ENCODE data around the gene ATF3.

The ATF3 gene

DNA sequence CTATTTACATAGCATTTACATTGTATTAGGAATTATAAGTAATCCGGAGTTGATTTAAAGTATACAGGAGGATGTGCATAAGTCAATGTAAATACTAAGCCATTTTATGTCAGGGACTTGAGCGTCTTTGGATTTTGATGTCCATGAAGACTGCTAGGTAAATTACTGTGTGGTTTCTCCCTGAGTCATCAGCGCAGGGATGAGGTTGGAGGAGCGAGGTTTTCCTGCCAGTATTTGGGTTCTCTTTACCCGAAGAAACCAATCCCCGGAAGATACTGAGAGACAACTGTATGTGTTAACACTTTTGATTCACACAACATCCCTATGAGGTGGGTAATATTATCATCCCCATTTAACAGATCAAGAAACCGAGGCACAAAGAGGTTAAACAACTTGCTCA lies 61.7 kb downstream of the ATF3 start:
- TF ChIP-seq, protein P1, sequence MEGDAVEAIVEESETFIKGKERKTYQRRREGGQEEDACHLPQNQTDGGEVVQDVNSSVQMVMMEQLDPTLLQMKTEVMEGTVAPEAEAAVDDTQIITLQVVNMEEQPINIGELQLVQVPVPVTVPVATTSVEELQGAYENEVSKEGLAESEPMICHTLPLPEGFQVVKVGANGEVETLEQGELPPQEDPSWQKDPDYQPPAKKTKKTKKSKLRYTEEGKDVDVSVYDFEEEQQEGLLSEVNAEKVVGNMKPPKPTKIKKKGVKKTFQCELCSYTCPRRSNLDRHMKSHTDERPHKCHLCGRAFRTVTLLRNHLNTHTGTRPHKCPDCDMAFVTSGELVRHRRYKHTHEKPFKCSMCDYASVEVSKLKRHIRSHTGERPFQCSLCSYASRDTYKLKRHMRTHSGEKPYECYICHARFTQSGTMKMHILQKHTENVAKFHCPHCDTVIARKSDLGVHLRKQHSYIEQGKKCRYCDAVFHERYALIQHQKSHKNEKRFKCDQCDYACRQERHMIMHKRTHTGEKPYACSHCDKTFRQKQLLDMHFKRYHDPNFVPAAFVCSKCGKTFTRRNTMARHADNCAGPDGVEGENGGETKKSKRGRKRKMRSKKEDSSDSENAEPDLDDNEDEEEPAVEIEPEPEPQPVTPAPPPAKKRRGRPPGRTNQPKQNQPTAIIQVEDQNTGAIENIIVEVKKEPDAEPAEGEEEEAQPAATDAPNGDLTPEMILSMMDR (IDR thresholded peaks at IDR 0.05; ENCODE audit: low read depth, low read length): no peak
- TF ChIP-seq MYC (IDR thresholded peaks at IDR 0.05; ENCODE audit: low read depth, low read length): no peak
- TF ChIP-seq, protein P2, sequence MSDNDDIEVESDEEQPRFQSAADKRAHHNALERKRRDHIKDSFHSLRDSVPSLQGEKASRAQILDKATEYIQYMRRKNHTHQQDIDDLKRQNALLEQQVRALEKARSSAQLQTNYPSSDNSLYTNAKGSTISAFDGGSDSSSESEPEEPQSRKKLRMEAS (IDR thresholded peaks at IDR 0.05; ENCODE audit: low read depth, low read length): no peak
- TF ChIP-seq POLR2A (IDR thresholded peaks at IDR 0.05; ENCODE audit: extremely low read depth, insufficient read length): no peak
- no peak overlapping the region for H3K4me3 ChIP-seq (ENCODE audit: low read depth, low read length)
- DNase-seq (ENCODE audit: low read depth): no peak
